Measurements from ENCODE around the gene TSC22D2. TPM values are rescaled to one million over a fixed set of nuclear protein-coding genes. Genes with fewer than 3 reads are reported as not detected.

Gene TSC22D2
- total and polyA plus RNA-seq, 2 donors (not counting 3 experiments of a cell fraction or from before 2014, with no cell fraction given), result 7.6 to 43.9 TPM

GRCh38 chr3:150377601-150378300, 30.3 kb upstream of the TSC22D2 start:
- Histone ChIP-seq H3K4me3 (replicated peaks in 1 of 3; ENCODE audit: insufficient read depth in 1 of 3, low read depth in 1 of 3, low read length in 3 of 3) (no peak overlapping the region), H3K27ac (ENCODE audit: insufficient read depth, low read depth, low read length) (no peak overlapping the region), H3K27me3 (ENCODE audit: control insufficient read depth in 2 of 2, insufficient read depth in 2 of 2, low read length in 2 of 2) (no peaks in the 10 kb centered on the region), H3K9me1 (replicated peaks; ENCODE audit: control insufficient read depth, extremely low read depth, insufficient read depth, low read length) (no peaks in the 10 kb centered on the region), H3K36me3 (ENCODE audit: control insufficient read depth in 2 of 2, extremely low read depth in 1 of 2, insufficient read depth in 2 of 2, low read length in 2 of 2) (no peaks in the 10 kb centered on the region), H4K20me1 (replicated peaks; ENCODE audit: control insufficient read depth, extremely low read depth, insufficient read depth, low read length) (no peaks in the 10 kb centered on the region), H2AFZ (ENCODE audit: low read depth, low read length) (no peak overlapping the region), H3K79me2 (ENCODE audit: control insufficient read depth, insufficient read depth, low read length) (no peaks in the 10 kb centered on the region), H3K9ac (replicated peaks; ENCODE audit: extremely low read depth, insufficient read depth, low read length) (no peak overlapping the region), H3K4me2 (ENCODE audit: insufficient read depth, low read length) (no peak overlapping the region), H3K4me1 (ENCODE audit: control insufficient read depth, extremely low read depth, insufficient read depth, low read length) (peaks cover 7% of the 10 kb centered on the region), H3K9me3 (replicated peaks; ENCODE audit: control insufficient read depth, insufficient read depth, low read length) (no peaks in the 10 kb centered on the region)
- no TSS peak for BruUV-seq (replicated peaks)
- TF ChIP-seq POLR2A (IDR thresholded peaks at IDR 0.05; ENCODE audit: low read depth, low read length) (no peak), GATA2 (IDR thresholded peaks at IDR 0.05; ENCODE audit: insufficient read depth, insufficient read length, low read depth, low read length) (peak; percentile 19)
- dilution Hi-C loops (cut with MboI; ENCODE audit: extremely low pct_ligation_motif_present, low sequenced_read_pairs), result no loop called here
- intact Hi-C loops (cut with micrococcal nuclease), result no loop called here
- CTCF ChIA-PET, result interaction anchor here (1.3 to 1.6 kb wide), 2 partner anchors 9 to 151 kb away, joined by 4 read pairs; no protein-coding TSS in a partner anchor
- POLR2A ChIA-PET, result no interaction called here
- DNase-seq (ENCODE audit: low read depth, low spot score) (no peak), FAIRE-seq (no peak)

DNA sequence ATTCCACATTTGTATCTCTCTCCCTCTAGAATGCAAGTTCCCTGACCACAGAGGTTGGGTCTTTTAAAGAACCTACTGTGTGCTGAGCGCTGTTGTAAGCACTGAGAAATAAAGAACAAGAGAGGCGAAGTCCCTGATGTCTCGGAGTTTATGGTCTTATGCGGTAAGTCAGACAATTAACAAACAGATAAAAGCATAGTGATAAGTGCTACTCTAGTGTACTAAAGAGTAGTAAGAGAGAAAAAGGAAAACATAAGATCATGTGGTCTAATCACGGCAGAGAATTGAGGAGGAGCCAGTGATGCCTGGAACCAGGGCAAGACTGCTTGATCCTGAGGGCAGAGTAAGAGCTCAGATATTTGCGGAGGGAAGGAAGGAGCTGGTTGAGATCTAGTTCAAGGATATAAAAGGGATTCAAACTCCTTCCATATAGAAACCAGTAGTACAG, 29.8 kb upstream of the TSC22D2 start:
- Histone ChIP-seq H3K9ac (replicated peaks; ENCODE audit: extremely low read depth, insufficient read depth, low read length) (no peak overlapping the region), H3K4me1 (ENCODE audit: control insufficient read depth, extremely low read depth, insufficient read depth, low read length) (peaks cover 2% of the 10 kb centered on the region), H3K79me2 (ENCODE audit: control insufficient read depth, insufficient read depth, low read length) (no peaks in the 10 kb centered on the region), H3K9me3 (replicated peaks; ENCODE audit: control insufficient read depth, insufficient read depth, low read length) (no peaks in the 10 kb centered on the region), H3K36me3 (ENCODE audit: control insufficient read depth in 2 of 2, extremely low read depth in 1 of 2, insufficient read depth in 2 of 2, low read length in 2 of 2) (no peaks in the 10 kb centered on the region), H3K27ac (ENCODE audit: insufficient read depth, low read depth, low read length) (no peak overlapping the region), H3K27me3 (ENCODE audit: control insufficient read depth in 2 of 2, insufficient read depth in 2 of 2, low read length in 2 of 2) (no peaks in the 10 kb centered on the region), H2AFZ (ENCODE audit: low read depth, low read length) (no peak overlapping the region), H4K20me1 (replicated peaks; ENCODE audit: control insufficient read depth, extremely low read depth, insufficient read depth, low read length) (no peaks in the 10 kb centered on the region), H3K9me1 (replicated peaks; ENCODE audit: control insufficient read depth, extremely low read depth, insufficient read depth, low read length) (no peaks in the 10 kb centered on the region), H3K4me2 (ENCODE audit: insufficient read depth, low read length) (no peak overlapping the region), H3K4me3 (replicated peaks in 1 of 3; ENCODE audit: insufficient read depth in 1 of 3, low read depth in 1 of 3, low read length in 3 of 3) (no peak overlapping the region)
- ChIA-PET POLR2A (no interaction called here), CTCF (no interaction called here)
- no TSS peak for BruUV-seq (replicated peaks)
- FAIRE-seq (no peak), DNase-seq (ENCODE audit: low read depth, low spot score) (no peak)
- TF ChIP-seq POLR2A (IDR thresholded peaks at IDR 0.05; ENCODE audit: low read depth, low read length) (no peak), FOS (IDR thresholded peaks at IDR 0.05; ENCODE audit: borderline replicate concordance, insufficient read depth, low read length) (no peak), POLR2AphosphoS5 (IDR thresholded peaks at IDR 0.05; ENCODE audit: insufficient read depth, low read depth, low read length) (no peak), EZH2 (IDR thresholded peaks at IDR 0.05; ENCODE audit: borderline replicate concordance, low read depth, low read length, severe bottlenecking) (no peak), MAX (IDR thresholded peaks at IDR 0.05; ENCODE audit: insufficient read depth, insufficient read length) (no peak), JUN (IDR thresholded peaks at IDR 0.05; ENCODE audit: borderline replicate concordance, insufficient read depth, insufficient read length, low read depth) (no peak), CTCF (IDR thresholded peaks at IDR 0.05; ENCODE audit: extremely low read depth in 1 of 2, insufficient read depth in 1 of 2, low read depth in 1 of 2, low read length in 2 of 2) (no peak), GATA2 (IDR thresholded peaks at IDR 0.05; ENCODE audit: insufficient read depth, insufficient read length, low read depth, low read length) (no peak), MYC (IDR thresholded peaks at IDR 0.05; ENCODE audit: low read depth, low read length) (no peak)
- dilution Hi-C loops (cut with MboI; ENCODE audit: extremely low pct_ligation_motif_present, low sequenced_read_pairs), result no loop called here
- intact Hi-C loops (cut with micrococcal nuclease), result no loop called here

Measured in endothelial cell of umbilical vein (primary cell).